Activated CD4-positive, alpha-beta T cell treated with anti-CD3 and anti-CD28 coated beads, Interleukin-2, amount 10 ng/mL, durations not matched to agents 24 days and 14 days (primary cell): Measurements from ENCODE around the gene C6orf118. TPM values are rescaled to one million over a fixed set of nuclear protein-coding genes. Genes with fewer than 3 reads are reported as not detected.

Experiments used
- DNase-seq: peaks from one replicate; pipeline ENCODE4 v3.0.0; 2022
- H3K27ac Mint-ChIP-seq: one replicate; pipeline ENCODE4 v1.8.0; 2022; ENCODE audit warnings: mild to moderate bottlenecking, mixed read lengths
- H3K27me3 Mint-ChIP-seq: one replicate; pipeline ENCODE4 v1.8.0; 2022; ENCODE audit warnings: mixed read lengths
- H3K36me3 Mint-ChIP-seq: one replicate; pipeline ENCODE4 v1.8.0; 2022; ENCODE audit warnings: low read depth, mild to moderate bottlenecking, mixed read lengths
- H3K4me1 Mint-ChIP-seq: one replicate; pipeline ENCODE4 v1.8.0; 2021; ENCODE audit warnings: mixed read lengths
- H3K4me3 Mint-ChIP-seq: one replicate; pipeline ENCODE4 v1.8.0; 2022; ENCODE audit warnings: mild to moderate bottlenecking, moderate library complexity, mixed read lengths
- H3K9me3 Mint-ChIP-seq: one replicate; pipeline ENCODE4 v1.8.0; 2021; ENCODE audit warnings: mixed read lengths
- intact Hi-C: fragments of 100-400 bp; cut with micrococcal nuclease; formaldehyde crosslinking; loops from one replicate; pipeline ENCODE4 v1.15.1; 2023
- total RNA-seq: library from RNA; stranded (reverse); gene quantifications from 2 replicates; pipeline ENCODE4 v1.2.3, GENCODE V29; 2022

Gene C6orf118
- total RNA-seq, 1 donor from 2014 or later: not detected

- DNase-seq: no peak
- Mint-ChIP-seq H3K36me3 (no peaks in the 10 kb centered on the region), H3K4me1 (no peaks in the 10 kb centered on the region), H3K27ac (no peak overlapping the region), H3K27me3 (no peaks in the 10 kb centered on the region), H3K4me3 (no peak overlapping the region), H3K9me3 (peaks cover 10% of the 10 kb centered on the region)
- intact Hi-C loops: no loop called here
These were observed 36.8 kb downstream of the C6orf118 start for GRCh38 chr6:165272585-165272984.

- Mint-ChIP-seq H3K36me3 (no peaks in the 10 kb centered on the region), H3K4me1 (no peaks in the 10 kb centered on the region), H3K9me3 (peaks cover 14% of the 10 kb centered on the region), H3K4me3 (no peak overlapping the region), H3K27me3 (no peaks in the 10 kb centered on the region), H3K27ac (no peak overlapping the region)
- no peak for DNase-seq
- intact Hi-C loops: no loop called here
These were observed 40.4 kb downstream of the C6orf118 start for GRCh38 chr6:165268987-165269386.

DNA sequence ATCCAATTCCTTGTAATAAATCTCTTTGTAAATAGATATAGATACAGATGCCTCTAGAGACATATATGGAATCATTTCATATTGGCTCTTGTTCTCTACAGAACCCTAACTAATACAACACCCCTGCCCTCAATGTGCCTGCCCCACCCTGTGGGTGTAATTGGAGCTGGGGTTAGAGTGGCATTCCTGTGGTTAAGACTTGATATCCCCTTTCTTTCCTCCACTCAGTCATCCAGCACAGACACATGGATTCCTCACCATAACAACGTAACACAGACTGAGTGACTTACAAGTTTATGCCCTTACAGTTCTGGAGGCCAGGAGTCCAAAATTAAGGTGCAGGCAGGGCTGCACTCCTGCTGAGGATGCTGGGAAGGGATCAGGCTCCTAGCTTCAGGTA lies 42.8 kb downstream of the C6orf118 start:
- Mint-ChIP-seq H3K4me3 (no peak overlapping the region), H3K27me3 (no peaks in the 10 kb centered on the region), H3K9me3 (peaks cover 16% of the 10 kb centered on the region), H3K27ac (no peak overlapping the region), H3K36me3 (no peaks in the 10 kb centered on the region), H3K4me1 (no peaks in the 10 kb centered on the region)
- no peak for DNase-seq
- intact Hi-C loops: no loop called here

DNA sequence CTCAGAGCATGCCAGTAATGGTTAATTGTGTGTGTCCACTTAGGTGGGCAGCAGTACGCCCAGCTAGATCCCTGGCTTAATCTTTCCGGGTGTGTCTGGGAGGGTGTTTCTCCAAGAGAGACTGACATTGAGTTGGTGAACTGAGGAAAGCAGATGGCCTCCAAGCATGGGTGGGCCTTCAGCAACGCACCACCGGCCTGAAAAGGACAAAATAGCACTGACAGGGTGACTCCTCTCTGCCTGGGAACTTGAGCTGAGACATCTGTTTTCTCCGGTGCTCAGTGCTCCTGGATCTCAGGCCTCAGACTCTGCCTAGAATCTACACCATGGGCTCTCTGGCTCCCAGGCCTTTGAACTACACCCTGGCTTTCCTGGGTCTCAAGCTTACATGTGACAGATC lies 43.2 kb downstream of the C6orf118 start:
- Mint-ChIP-seq H3K4me1 (no peaks in the 10 kb centered on the region), H3K27me3 (no peaks in the 10 kb centered on the region), H3K36me3 (no peaks in the 10 kb centered on the region), H3K9me3 (peaks cover 16% of the 10 kb centered on the region), H3K4me3 (no peak overlapping the region), H3K27ac (no peak overlapping the region)
- intact Hi-C loops: no loop called here
- DNase-seq: no peak

DNA sequence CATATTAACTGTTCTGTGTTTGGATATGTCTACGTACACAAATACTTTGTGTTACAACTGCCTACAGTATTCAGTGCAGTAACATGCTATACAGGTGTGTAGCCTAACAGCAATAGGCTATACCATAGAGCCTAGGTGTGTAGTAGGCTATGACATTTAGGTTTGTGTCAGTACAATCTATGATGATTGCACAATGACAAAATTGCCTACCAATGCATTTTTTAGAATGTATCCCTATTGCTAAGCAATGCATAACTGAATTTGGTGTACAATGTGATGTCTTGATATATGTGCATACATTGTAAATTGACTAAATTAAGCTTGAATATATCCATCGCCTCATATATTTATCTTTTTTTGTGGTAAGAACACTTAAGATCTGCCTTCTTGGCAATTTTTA lies 48.9 kb downstream of the C6orf118 start:
- no peak overlapping the region for H3K4me3 Mint-ChIP-seq
- DNase-seq: no peak
- H3K9me3 Mint-ChIP-seq: peaks cover 18% of the 10 kb centered on the region
- no peaks in the 10 kb centered on the region for H3K27me3 Mint-ChIP-seq
- no peak overlapping the region for H3K27ac Mint-ChIP-seq
- H3K36me3 Mint-ChIP-seq: no peaks in the 10 kb centered on the region
- no peaks in the 10 kb centered on the region for H3K4me1 Mint-ChIP-seq
- intact Hi-C loops: no loop called here

DNA sequence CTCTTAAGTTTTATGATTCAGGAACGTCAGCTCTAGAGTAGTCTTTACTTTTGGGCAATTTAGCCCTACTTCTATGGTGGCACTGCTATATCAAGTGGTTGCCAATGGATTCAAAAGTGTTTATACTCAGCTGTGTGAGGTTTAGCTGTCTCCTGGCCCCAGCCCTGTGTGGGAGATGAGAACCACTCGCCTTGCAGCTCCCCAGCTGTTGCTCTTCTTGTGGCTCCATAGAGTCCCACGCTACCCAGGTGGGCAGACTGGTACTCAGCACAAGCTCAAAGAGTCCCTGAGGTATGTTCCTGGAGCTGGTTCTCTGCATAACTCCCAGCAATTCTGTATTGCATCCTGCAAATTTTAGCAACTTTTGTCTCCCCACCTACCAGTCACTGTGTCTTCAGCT lies 59.6 kb downstream of the C6orf118 start:
- Mint-ChIP-seq H3K4me1 (no peaks in the 10 kb centered on the region), H3K9me3 (no peaks in the 10 kb centered on the region), H3K36me3 (no peaks in the 10 kb centered on the region), H3K27ac (no peak overlapping the region), H3K4me3 (no peak overlapping the region), H3K27me3 (no peaks in the 10 kb centered on the region)
- intact Hi-C loops: no loop called here
- no peak for DNase-seq

DNA sequence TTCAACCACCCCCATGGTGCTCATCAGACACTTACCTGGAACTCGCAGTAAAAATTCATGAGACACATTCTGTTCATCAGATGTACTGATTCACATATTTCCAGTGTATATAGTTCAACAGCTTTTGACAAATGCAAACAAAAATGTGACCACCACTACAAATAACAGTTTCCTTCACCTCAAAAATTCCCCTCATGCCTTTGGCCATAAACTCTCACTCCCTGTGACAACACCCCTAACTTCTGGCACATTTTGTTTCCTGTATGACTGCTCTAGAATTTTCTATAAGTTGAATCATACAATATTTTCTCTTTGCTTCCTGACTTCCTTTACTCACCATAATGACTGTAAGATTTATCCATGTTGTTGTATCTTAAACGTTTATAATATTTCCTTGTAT lies 63.7 kb downstream of the C6orf118 start:
- intact Hi-C loops: no loop called here
- no peak for DNase-seq
- Mint-ChIP-seq H3K36me3 (no peaks in the 10 kb centered on the region), H3K4me3 (no peak overlapping the region), H3K9me3 (no peaks in the 10 kb centered on the region), H3K27ac (no peak overlapping the region), H3K27me3 (no peaks in the 10 kb centered on the region), H3K4me1 (no peaks in the 10 kb centered on the region)

GRCh38 chr6:165245287-165245686 lies 64.1 kb downstream of the C6orf118 start:
- Mint-ChIP-seq H3K9me3 (no peaks in the 10 kb centered on the region), H3K27me3 (no peaks in the 10 kb centered on the region), H3K4me1 (no peaks in the 10 kb centered on the region), H3K27ac (no peak overlapping the region), H3K36me3 (no peaks in the 10 kb centered on the region), H3K4me3 (no peak overlapping the region)
- DNase-seq: no peak
- intact Hi-C loops: no loop called here

DNA sequence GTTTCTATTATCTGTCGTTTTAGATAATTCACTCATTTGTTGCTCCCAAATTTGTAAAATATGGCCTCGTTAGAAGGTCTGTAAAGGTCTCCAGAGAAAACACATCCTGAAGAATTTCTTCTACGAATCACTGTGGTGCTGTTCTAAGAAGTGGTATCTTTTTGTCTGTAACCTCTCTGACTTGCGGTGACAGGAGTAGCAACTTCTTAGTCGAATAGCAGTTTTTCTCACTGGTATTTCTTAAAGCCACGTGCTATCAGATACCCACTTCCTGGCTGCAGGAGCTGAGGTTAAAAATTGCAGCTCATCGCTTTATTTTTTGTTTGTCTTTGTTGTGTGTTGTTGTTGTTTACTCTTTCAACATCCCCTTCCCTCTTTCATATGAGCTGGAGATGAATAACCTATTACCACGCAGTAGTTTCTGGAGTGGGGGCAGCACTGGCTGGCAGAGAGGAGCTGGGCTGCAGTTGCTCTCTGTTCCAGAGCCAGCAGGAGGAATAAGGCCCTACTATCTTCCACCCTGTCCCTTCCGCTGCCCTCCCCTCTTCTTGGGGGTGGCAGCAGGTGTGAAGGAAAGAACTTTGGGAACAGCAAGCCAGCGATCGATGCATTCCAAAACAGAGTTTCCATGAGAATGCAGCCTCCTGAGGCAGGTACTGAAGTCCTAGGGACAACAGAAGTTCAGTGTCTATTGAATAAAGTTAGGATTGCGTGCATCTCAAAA lies 64.7 kb downstream of the C6orf118 start:
- intact Hi-C loops: no loop called here
- H3K27me3 Mint-ChIP-seq: no peaks in the 10 kb centered on the region
- no peaks in the 10 kb centered on the region for H3K36me3 Mint-ChIP-seq
- no peaks in the 10 kb centered on the region for H3K4me1 Mint-ChIP-seq
- no peak for DNase-seq
- H3K4me3 Mint-ChIP-seq: no peak overlapping the region
- no peaks in the 10 kb centered on the region for H3K9me3 Mint-ChIP-seq
- no peak overlapping the region for H3K27ac Mint-ChIP-seq

DNA sequence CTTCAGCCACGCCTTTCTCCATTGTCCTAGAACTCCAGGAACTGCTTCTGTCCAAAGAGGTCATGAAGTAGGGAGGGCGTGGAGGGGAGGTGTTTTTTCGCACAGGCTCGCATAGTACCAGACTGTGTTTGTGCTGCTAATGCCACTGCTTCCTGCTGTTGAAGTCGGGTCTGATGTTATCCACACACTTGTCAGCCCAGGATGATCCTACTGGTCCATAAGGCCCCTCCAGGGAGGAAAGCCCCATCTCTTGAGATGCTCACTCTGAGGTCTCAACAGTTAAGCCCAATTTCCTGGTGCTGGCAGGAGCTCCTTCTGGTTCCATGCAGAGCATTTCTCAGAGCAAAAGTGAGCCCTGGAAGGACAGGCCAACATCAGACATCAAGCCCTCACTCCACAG lies 65.6 kb downstream of the C6orf118 start:
- Mint-ChIP-seq H3K27ac (no peak overlapping the region), H3K4me3 (no peak overlapping the region), H3K4me1 (no peaks in the 10 kb centered on the region), H3K36me3 (no peaks in the 10 kb centered on the region), H3K9me3 (no peaks in the 10 kb centered on the region), H3K27me3 (no peaks in the 10 kb centered on the region)
- intact Hi-C loops: no loop called here
- no peak for DNase-seq

- Mint-ChIP-seq H3K36me3 (peaks cover 2% of the 10 kb centered on the region), H3K27ac (no peak overlapping the region), H3K27me3 (no peaks in the 10 kb centered on the region), H3K4me1 (no peaks in the 10 kb centered on the region), H3K9me3 (peaks cover 16% of the 10 kb centered on the region), H3K4me3 (no peak overlapping the region)
- no peak for DNase-seq
- intact Hi-C loops: no loop called here
These were observed 73.1 kb downstream of the C6orf118 start for GRCh38 chr6:165236326-165236725.

- DNase-seq: no peak
- H3K27me3 Mint-ChIP-seq: no peaks in the 10 kb centered on the region
- peaks cover 16% of the 10 kb centered on the region for H3K9me3 Mint-ChIP-seq
- H3K4me1 Mint-ChIP-seq: no peaks in the 10 kb centered on the region
- H3K36me3 Mint-ChIP-seq: peaks cover 2% of the 10 kb centered on the region
- no peak overlapping the region for H3K27ac Mint-ChIP-seq
- no peak overlapping the region for H3K4me3 Mint-ChIP-seq
- intact Hi-C loops: no loop called here
These were observed 76.5 kb downstream of the C6orf118 start for GRCh38 chr6:165232731-165233488.

GRCh38 chr6:165231581-165232561 lies 77.5 kb downstream of the C6orf118 start:
- Mint-ChIP-seq H3K4me3 (no peak overlapping the region), H3K27me3 (no peaks in the 10 kb centered on the region), H3K27ac (no peak overlapping the region)

DNA sequence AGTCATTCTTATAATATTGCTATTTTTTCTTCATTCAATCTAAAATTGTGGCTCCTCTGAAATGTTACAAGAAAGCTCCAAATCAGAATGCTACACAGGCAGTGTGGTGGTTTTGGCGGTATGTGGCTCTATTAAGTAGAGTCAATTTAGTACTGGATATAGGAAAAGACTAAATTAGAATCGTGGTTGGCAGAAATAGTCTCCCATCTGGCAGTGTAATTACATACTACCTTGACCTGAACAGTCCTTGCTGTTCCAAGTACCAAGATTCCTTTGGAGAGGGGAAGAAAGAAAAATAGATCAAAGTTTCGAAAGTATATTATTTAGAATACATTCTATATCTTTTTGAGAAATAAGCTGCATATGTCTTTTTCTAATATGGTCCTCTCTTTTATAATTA lies 78.2 kb downstream of the C6orf118 start:
- intact Hi-C loops: no loop called here
- Mint-ChIP-seq H3K27ac (no peak overlapping the region), H3K9me3 (peaks cover 10% of the 10 kb centered on the region), H3K4me1 (no peaks in the 10 kb centered on the region), H3K4me3 (no peak overlapping the region), H3K36me3 (peaks cover 2% of the 10 kb centered on the region), H3K27me3 (no peaks in the 10 kb centered on the region)
- DNase-seq: no peak

More at GRCh38 chr6:165231581-165232561, 77.5 kb downstream of the C6orf118 start:
- intact Hi-C loops: no loop called here
- peaks cover 2% of the 10 kb centered on the region for H3K36me3 Mint-ChIP-seq
- H3K9me3 Mint-ChIP-seq: peaks cover 9% of the 10 kb centered on the region
- DNase-seq: no peak
- H3K4me1 Mint-ChIP-seq: no peaks in the 10 kb centered on the region
